HepG2 (cell line): Measurements from ENCODE around the gene PCTP. TPM values are rescaled to one million over a fixed set of nuclear protein-coding genes. Genes with fewer than 3 reads are reported as not detected.

Experiments used
- ELF4 ChIP-seq: sonication (generic); formaldehyde crosslinking; IDR thresholded peaks from 2 replicates; pipeline ENCODE4 v1.5.0; 2020; ENCODE audit warnings: missing genetic modification reagents, mild to moderate bottlenecking, moderate library complexity, borderline replicate concordance
- JUNB ChIP-seq: sonication (generic); formaldehyde crosslinking; IDR thresholded peaks from 2 replicates; pipeline ENCODE4 v1.8.0; 2022; ENCODE audit warnings: missing genetic modification reagents, mild to moderate bottlenecking, borderline replicate concordance
- MAF1 ChIP-seq: sonication (generic); formaldehyde crosslinking; IDR thresholded peaks from 2 replicates; pipeline ENCODE4 v1.5.0; 2020; ENCODE audit warnings: missing genetic modification reagents, borderline replicate concordance
- MEIS2 ChIP-seq: sonication (generic); formaldehyde crosslinking; IDR thresholded peaks from 2 replicates; pipeline ENCODE4 v1.9.0; 2021; ENCODE audit warnings: mild to moderate bottlenecking, missing genetic modification reagents
- NR2F6 ChIP-seq, 2 experiments: IDR thresholded peaks; 2 replicates each; pipeline ENCODE4 v1.6.1; 2016; ENCODE audit warnings: antibody characterized with exemption in 1 of 2, mild to moderate bottlenecking in 1 of 2
- PTBP1 ChIP-seq: fragments of 200-400 bp; formaldehyde crosslinking; IDR thresholded peaks from 2 replicates; pipeline ENCODE4 v1.6.1; 2018; ENCODE audit warnings: low read length, low read depth; ENCODE audit not compliant: poor library complexity, severe bottlenecking
- RFX1 ChIP-seq: fragments of 450-650 bp; IDR thresholded peaks from 2 replicates; pipeline ENCODE4 v1.6.1; 2017
- RXRA ChIP-seq: sonication (generic); formaldehyde crosslinking; IDR thresholded peaks from 2 replicates; pipeline ENCODE4 v1.5.1; 2020; ENCODE audit warnings: missing genetic modification reagents
- SP5 ChIP-seq: IDR thresholded peaks from 2 replicates; pipeline ENCODE4 v1.6.1; 2016; ENCODE audit warnings: low read depth, borderline replicate concordance
- SRF ChIP-seq: IDR thresholded peaks from 2 replicates; pipeline ENCODE4 v1.6.1; 2011; ENCODE audit warnings: mild to moderate bottlenecking, low read depth, low read length, moderate library complexity
- TCF7L2 ChIP-seq: IDR thresholded peaks from 2 replicates; pipeline ENCODE4 v1.6.1; 2011; ENCODE audit warnings: mild to moderate bottlenecking, low read depth, low read length, moderate library complexity
- ZBTB1 ChIP-seq: sonication (generic); formaldehyde crosslinking; IDR thresholded peaks from 2 replicates; pipeline ENCODE4 v1.4.0; 2020; ENCODE audit warnings: missing genetic modification reagents, borderline replicate concordance
- ZFP37 ChIP-seq: sonication (generic); formaldehyde crosslinking; IDR thresholded peaks from 2 replicates; pipeline ENCODE4 v1.4.0; 2020; ENCODE audit warnings: missing genetic modification reagents, borderline replicate concordance
- ZNF121 ChIP-seq: sonication (generic); formaldehyde crosslinking; IDR thresholded peaks from 2 replicates; pipeline ENCODE4 v1.5.0; 2020; ENCODE audit warnings: mild to moderate bottlenecking, missing genetic modification reagents
- ZNF430 ChIP-seq: sonication (generic); formaldehyde crosslinking; IDR thresholded peaks from 2 replicates; pipeline ENCODE4 v1.9.0; 2021; ENCODE audit warnings: mild to moderate bottlenecking, missing genetic modification reagents
- ZNF552 ChIP-seq: sonication (generic); formaldehyde crosslinking; IDR thresholded peaks from 2 replicates; pipeline ENCODE4 v1.9.0; 2022; ENCODE audit warnings: missing genetic modification reagents, mild to moderate bottlenecking, borderline replicate concordance
- ZNF878 ChIP-seq: sonication (generic); formaldehyde crosslinking; IDR thresholded peaks from 2 replicates; pipeline ENCODE4 v1.8.1; 2023; ENCODE audit warnings: mild to moderate bottlenecking, missing genetic modification reagents, moderate library complexity
- polyA plus RNA-seq, 8 experiments: library from polyadenylated mRNA; depleted of rRNA in 3 of 8; stranded (reverse) in 7 of 8; unstranded in 1 of 8; fragments of >200 nt; fragmentation: Illumina TruSeq in 4 of 8; extraction: Trizol in 4 of 8; gene quantifications; 2 replicates each; pipeline versions ENCODE4 v1.2.1 to v1.2.3, GENCODE V29; 2011 to 2016; ENCODE audit warnings: low read depth in 4 of 8, missing spikeins in 1 of 8, mixed read lengths in 1 of 8; ENCODE audit not compliant: insufficient read depth in 1 of 8
- total RNA-seq, 5 experiments: library from RNA; depleted of rRNA; stranded (reverse); fragments of >200 nt; fragmentation: Illumina TruSeq; extraction: Trizol; gene quantifications; 2 replicates each; pipeline ENCODE4 v1.2.3, GENCODE V29; 2016; ENCODE audit warnings: low read depth in 1 of 5
- TF ChIP-seq, protein P1 (sequence below): sonication (generic); formaldehyde crosslinking; IDR thresholded peaks from 2 replicates; pipeline ENCODE4 v1.4.0; 2020; ENCODE audit warnings: missing genetic modification reagents
- TF ChIP-seq, protein P2 (sequence below): sonication (generic); formaldehyde crosslinking; IDR thresholded peaks from 2 replicates; pipeline ENCODE4 v1.5.0; 2020; ENCODE audit warnings: missing genetic modification reagents
- TF ChIP-seq, protein P3 (sequence below): sonication (generic); formaldehyde crosslinking; IDR thresholded peaks from 2 replicates; pipeline ENCODE4 v1.4.0; 2020; ENCODE audit warnings: missing genetic modification reagents, borderline replicate concordance
- TF ChIP-seq, protein P4 (sequence below): sonication (generic); formaldehyde crosslinking; IDR thresholded peaks from 2 replicates; pipeline ENCODE4 v1.8.1; 2022; ENCODE audit warnings: low read depth, mild to moderate bottlenecking, missing genetic modification reagents

The PCTP gene
- total and polyA plus RNA-seq, 2 of the 13 experiments (the other 11 are each of a cell fraction or from before 2014, with no cell fraction given) = 37.1 to 50.7 TPM

DNA sequence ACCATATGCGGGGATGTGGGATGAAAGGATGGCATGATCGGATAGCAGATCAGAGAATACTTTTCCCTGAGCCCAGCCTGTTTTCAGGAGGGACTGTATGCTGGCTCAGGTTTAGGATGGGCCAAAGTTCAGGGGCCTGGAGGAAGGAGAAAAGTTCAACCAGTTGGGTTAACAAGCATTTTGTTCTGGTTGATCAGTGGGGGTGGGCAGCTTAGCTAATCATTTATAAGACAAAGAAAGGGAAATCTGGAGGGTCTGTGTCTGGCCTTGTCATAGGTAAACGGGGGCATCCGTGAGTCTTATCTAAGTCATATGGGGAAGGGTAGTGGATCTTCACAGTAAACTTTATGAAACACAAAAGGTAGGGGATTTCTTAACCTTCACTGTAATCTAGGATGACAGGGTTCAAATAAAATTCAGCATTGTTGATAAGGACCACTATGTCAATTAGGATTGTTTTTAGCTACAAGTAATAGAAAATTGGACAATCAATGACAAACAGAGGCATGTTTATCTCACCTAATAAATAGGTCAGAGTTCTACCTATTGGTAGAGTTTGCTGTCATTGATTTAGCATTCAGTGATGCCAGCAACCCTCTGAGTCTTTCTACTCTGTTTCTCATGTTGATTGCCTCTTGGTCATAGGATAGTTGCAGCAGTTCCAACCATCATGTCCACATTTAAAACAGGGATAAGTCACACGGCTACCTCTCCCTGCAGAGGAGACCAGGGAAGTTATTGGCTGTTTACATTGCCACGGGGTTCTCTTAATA lies 11.4 kb downstream of the PCTP start (continued):
- TF ChIP-seq NR2F6 (IDR thresholded peaks at IDR 0.05) (peak; percentile 55), NR2F6 (CRISPR knock-in tag; IDR thresholded peaks at IDR 0.05) (peak; percentile 66; the same call in 1 of the 2 replicates), JUNB (CRISPR knock-in tag) (no peak), ZNF430 (peak; percentile 10; the same call in 1 of the 2 replicates), ZBTB1 (CRISPR knock-in tag) (no peak), MEIS2 (no peak), TCF7L2 (no peak), ELF4 (no peak), MAF1 (no peak), PTBP1 (no peak), ZNF552 (CRISPR knock-in tag) (no peak), SRF (no peak), ZFP37 (CRISPR knock-in tag) (no peak), RXRA (CRISPR knock-in tag) (no peak; the same call in 1 of the 2 replicates), RFX1 (no peak), ZNF878 (CRISPR knock-in tag) (no peak; the same call in 1 of the 2 replicates), ZNF121 (CRISPR knock-in tag) (no peak), SP5 (0 out of 2 replicates have a peak, but pooled peaks have one; percentile 35)
- TF ChIP-seq, protein P1, sequence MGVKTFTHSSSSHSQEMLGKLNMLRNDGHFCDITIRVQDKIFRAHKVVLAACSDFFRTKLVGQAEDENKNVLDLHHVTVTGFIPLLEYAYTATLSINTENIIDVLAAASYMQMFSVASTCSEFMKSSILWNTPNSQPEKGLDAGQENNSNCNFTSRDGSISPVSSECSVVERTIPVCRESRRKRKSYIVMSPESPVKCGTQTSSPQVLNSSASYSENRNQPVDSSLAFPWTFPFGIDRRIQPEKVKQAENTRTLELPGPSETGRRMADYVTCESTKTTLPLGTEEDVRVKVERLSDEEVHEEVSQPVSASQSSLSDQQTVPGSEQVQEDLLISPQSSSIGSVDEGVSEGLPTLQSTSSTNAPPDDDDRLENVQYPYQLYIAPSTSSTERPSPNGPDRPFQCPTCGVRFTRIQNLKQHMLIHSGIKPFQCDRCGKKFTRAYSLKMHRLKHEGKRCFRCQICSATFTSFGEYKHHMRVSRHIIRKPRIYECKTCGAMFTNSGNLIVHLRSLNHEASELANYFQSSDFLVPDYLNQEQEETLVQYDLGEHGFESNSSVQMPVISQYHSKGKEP (CRISPR knock-in tag) = no peak
- TF ChIP-seq, protein P2, sequence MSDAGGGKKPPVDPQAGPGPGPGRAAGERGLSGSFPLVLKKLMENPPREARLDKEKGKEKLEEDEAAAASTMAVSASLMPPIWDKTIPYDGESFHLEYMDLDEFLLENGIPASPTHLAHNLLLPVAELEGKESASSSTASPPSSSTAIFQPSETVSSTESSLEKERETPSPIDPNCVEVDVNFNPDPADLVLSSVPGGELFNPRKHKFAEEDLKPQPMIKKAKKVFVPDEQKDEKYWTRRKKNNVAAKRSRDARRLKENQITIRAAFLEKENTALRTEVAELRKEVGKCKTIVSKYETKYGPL (CRISPR knock-in tag) = no peak
- TF ChIP-seq, protein P3, sequence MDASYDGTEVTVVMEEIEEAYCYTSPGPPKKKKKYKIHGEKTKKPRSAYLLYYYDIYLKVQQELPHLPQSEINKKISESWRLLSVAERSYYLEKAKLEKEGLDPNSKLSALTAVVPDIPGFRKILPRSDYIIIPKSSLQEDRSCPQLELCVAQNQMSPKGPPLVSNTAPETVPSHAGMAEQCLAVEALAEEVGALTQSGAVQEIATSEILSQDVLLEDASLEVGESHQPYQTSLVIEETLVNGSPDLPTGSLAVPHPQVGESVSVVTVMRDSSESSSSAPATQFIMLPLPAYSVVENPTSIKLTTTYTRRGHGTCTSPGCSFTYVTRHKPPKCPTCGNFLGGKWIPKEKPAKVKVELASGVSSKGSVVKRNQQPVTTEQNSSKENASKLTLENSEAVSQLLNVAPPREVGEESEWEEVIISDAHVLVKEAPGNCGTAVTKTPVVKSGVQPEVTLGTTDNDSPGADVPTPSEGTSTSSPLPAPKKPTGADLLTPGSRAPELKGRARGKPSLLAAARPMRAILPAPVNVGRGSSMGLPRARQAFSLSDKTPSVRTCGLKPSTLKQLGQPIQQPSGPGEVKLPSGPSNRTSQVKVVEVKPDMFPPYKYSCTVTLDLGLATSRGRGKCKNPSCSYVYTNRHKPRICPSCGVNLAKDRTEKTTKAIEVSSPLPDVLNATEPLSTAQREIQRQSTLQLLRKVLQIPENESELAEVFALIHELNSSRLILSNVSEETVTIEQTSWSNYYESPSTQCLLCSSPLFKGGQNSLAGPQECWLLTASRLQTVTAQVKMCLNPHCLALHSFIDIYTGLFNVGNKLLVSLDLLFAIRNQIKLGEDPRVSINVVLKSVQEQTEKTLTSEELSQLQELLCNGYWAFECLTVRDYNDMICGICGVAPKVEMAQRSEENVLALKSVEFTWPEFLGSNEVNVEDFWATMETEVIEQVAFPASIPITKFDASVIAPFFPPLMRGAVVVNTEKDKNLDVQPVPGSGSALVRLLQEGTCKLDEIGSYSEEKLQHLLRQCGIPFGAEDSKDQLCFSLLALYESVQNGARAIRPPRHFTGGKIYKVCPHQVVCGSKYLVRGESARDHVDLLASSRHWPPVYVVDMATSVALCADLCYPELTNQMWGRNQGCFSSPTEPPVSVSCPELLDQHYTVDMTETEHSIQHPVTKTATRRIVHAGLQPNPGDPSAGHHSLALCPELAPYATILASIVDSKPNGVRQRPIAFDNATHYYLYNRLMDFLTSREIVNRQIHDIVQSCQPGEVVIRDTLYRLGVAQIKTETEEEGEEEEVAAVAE (CRISPR knock-in tag) = no peak
- TF ChIP-seq, protein P4, sequence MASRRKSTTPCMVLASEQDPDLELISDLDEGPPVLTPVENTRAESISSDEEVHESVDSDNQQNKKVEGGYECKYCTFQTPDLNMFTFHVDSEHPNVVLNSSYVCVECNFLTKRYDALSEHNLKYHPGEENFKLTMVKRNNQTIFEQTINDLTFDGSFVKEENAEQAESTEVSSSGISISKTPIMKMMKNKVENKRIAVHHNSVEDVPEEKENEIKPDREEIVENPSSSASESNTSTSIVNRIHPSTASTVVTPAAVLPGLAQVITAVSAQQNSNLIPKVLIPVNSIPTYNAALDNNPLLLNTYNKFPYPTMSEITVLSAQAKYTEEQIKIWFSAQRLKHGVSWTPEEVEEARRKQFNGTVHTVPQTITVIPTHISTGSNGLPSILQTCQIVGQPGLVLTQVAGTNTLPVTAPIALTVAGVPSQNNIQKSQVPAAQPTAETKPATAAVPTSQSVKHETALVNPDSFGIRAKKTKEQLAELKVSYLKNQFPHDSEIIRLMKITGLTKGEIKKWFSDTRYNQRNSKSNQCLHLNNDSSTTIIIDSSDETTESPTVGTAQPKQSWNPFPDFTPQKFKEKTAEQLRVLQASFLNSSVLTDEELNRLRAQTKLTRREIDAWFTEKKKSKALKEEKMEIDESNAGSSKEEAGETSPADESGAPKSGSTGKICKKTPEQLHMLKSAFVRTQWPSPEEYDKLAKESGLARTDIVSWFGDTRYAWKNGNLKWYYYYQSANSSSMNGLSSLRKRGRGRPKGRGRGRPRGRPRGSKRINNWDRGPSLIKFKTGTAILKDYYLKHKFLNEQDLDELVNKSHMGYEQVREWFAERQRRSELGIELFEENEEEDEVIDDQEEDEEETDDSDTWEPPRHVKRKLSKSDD (CRISPR knock-in tag) = no peak
